Neural progenitor cell (in vitro differentiated cells): ENCODE measurements around the gene CCSER1. TPM values are rescaled to one million over a fixed set of nuclear protein-coding genes. Genes with fewer than 3 reads are reported as not detected.

Experiments
- DNase-seq: peaks from one replicate; pipeline ENCODE4 v3.0.0-alpha.2; 2016; ENCODE audit warnings: low spot score
- H2AFZ ChIP-seq: fragments of 200-600 bp; sonication (generic); replicated peaks from 2 replicates; pipeline ENCODE4 v1.6.1; 2016; ENCODE audit warnings: antibody characterized with exemption
- H3F3A ChIP-seq: fragments of 200-600 bp; sonication (generic); 2 replicates; pipeline ENCODE4 v1.6.1; 2016; ENCODE audit warnings: antibody characterized with exemption, low read depth
- H3K27ac ChIP-seq: fragments of 200-600 bp; sonication (generic); 2 replicates; pipeline ENCODE4 v1.5.1; 2016; ENCODE audit warnings: mild to moderate bottlenecking
- H3K27me3 ChIP-seq: fragments of 200-600 bp; sonication (generic); 2 replicates; pipeline ENCODE4 v1.6.1; 2016; ENCODE audit warnings: mild to moderate bottlenecking, moderate library complexity
- H3K36me3 ChIP-seq: fragments of 200-600 bp; sonication (generic); 2 replicates; pipeline ENCODE4 v1.5.1; 2016
- H3K4me1 ChIP-seq: fragments of 200-600 bp; sonication (generic); 2 replicates; pipeline ENCODE4 v1.6.1; 2016; ENCODE audit warnings: mixed run types
- H3K4me2 ChIP-seq: fragments of 200-600 bp; sonication (generic); 2 replicates; pipeline ENCODE4 v1.6.1; 2016
- H3K4me3 ChIP-seq: fragments of 200-600 bp; sonication (generic); 2 replicates; pipeline ENCODE4 v1.5.1; 2016
- H3K79me2 ChIP-seq: fragments of 200-600 bp; sonication (generic); 2 replicates; pipeline ENCODE4 v1.6.1; 2016; ENCODE audit warnings: low read depth
- H3K9ac ChIP-seq: fragments of 200-600 bp; sonication (generic); 2 replicates; pipeline ENCODE4 v1.6.1; 2016
- H3K9me3 ChIP-seq: fragments of 200-600 bp; sonication (generic); 2 replicates; pipeline ENCODE4 v1.5.1; 2016; ENCODE audit warnings: low read depth
- H4K20me1 ChIP-seq: fragments of 200-600 bp; sonication (generic); 2 replicates; pipeline ENCODE4 v1.6.1; 2016; ENCODE audit warnings: low read depth
- H3K27ac Mint-ChIP-seq: 3 replicates; pipeline ENCODE4 v1.8.0; 2021; ENCODE audit warnings: mixed read lengths
- H3K27me3 Mint-ChIP-seq: 2 replicates; pipeline ENCODE4 v1.8.0; 2022; ENCODE audit warnings: low read depth, mild to moderate bottlenecking, inconsistent platforms, moderate library complexity, mixed read lengths; ENCODE audit not compliant: insufficient read depth
- H3K36me3 Mint-ChIP-seq: 3 replicates; pipeline ENCODE4 v1.8.0; 2021; ENCODE audit warnings: mixed read lengths
- H3K4me1 Mint-ChIP-seq: 3 replicates; pipeline ENCODE4 v1.8.0; 2021; ENCODE audit warnings: mixed read lengths
- H3K4me3 Mint-ChIP-seq: 3 replicates; pipeline ENCODE4 v1.8.0; 2021; ENCODE audit warnings: mild to moderate bottlenecking, moderate library complexity, mixed read lengths
- H3K9me3 Mint-ChIP-seq: 3 replicates; pipeline ENCODE4 v1.8.0; 2020; ENCODE audit warnings: mixed read lengths
- EZH2 ChIP-seq: fragments of 200-600 bp; sonication (generic); IDR thresholded peaks from 2 replicates; pipeline ENCODE4 v1.6.1; 2017; ENCODE audit warnings: antibody characterized with exemption, mild to moderate bottlenecking, moderate library complexity
- EZH2phosphoT487 ChIP-seq: fragments of 200-600 bp; sonication (generic); IDR thresholded peaks from 2 replicates; pipeline ENCODE4 v1.6.1; 2017; ENCODE audit warnings: antibody characterized with exemption
- total RNA-seq: library from RNA; depleted of rRNA; stranded (reverse); fragments of >200 nt; gene quantifications from 2 replicates; pipeline ENCODE4 v1.2.3, GENCODE V29; 2015; ENCODE audit warnings: low replicate concordance
- TF ChIP-seq, protein P1 (sequence below): fragments of 200-600 bp; sonication (generic); IDR thresholded peaks from 2 replicates; pipeline ENCODE4 v1.5.1; 2017; ENCODE audit warnings: antibody characterized with exemption, mild to moderate bottlenecking

CCSER1 gene
- total RNA-seq, 1 donor from 2014 or later, result 0.77 TPM

DNA sequence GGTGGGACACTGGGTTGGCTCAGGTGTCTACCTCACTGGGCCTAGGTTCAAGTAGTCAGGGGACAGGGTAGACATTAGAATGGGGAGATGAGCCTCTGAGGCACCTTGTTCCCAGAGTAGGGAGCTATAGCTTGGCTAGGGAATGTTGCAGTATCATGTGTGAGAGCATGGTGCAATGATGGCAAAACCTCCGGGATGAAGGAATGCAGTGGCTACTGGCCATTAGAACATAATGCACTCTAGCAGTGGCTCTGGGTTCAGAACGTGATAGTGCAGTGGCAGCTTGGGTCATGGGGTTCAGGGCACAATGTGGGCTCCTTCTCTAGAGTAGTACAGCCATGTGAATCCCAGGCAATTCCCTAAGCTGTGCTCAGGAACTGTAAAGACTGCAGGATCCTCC lies 471.5 kb downstream of the CCSER1 start:
- no peaks in the 10 kb centered on the region for H3K36me3 Mint-ChIP-seq
- H3K27me3 Mint-ChIP-seq, result no peaks in the 10 kb centered on the region
- H3K4me1 Mint-ChIP-seq, result peaks cover 5% of the 10 kb centered on the region
- TF ChIP-seq EZH2, result no peak
- TF ChIP-seq, protein P1, sequence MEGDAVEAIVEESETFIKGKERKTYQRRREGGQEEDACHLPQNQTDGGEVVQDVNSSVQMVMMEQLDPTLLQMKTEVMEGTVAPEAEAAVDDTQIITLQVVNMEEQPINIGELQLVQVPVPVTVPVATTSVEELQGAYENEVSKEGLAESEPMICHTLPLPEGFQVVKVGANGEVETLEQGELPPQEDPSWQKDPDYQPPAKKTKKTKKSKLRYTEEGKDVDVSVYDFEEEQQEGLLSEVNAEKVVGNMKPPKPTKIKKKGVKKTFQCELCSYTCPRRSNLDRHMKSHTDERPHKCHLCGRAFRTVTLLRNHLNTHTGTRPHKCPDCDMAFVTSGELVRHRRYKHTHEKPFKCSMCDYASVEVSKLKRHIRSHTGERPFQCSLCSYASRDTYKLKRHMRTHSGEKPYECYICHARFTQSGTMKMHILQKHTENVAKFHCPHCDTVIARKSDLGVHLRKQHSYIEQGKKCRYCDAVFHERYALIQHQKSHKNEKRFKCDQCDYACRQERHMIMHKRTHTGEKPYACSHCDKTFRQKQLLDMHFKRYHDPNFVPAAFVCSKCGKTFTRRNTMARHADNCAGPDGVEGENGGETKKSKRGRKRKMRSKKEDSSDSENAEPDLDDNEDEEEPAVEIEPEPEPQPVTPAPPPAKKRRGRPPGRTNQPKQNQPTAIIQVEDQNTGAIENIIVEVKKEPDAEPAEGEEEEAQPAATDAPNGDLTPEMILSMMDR, result no peak
- TF ChIP-seq EZH2phosphoT487, result no peak
- no peak for DNase-seq
- Histone ChIP-seq H3K4me2 (no peak overlapping the region), H3K27me3 (no peaks in the 10 kb centered on the region), H3K27ac (no peak overlapping the region), H3K9ac (no peak overlapping the region), H3K4me3 (no peak overlapping the region), H3K79me2 (no peaks in the 10 kb centered on the region), H2AFZ (no peak overlapping the region), H3K9me3 (no peaks in the 10 kb centered on the region), H4K20me1 (no peaks in the 10 kb centered on the region), H3K4me1 (no peaks in the 10 kb centered on the region), H3F3A (no peaks in the 10 kb centered on the region), H3K36me3 (no peaks in the 10 kb centered on the region)
- H3K27ac Mint-ChIP-seq, result no peak overlapping the region
- H3K9me3 Mint-ChIP-seq, result peaks cover 1% of the 10 kb centered on the region
- H3K4me3 Mint-ChIP-seq, result no peak overlapping the region

DNA sequence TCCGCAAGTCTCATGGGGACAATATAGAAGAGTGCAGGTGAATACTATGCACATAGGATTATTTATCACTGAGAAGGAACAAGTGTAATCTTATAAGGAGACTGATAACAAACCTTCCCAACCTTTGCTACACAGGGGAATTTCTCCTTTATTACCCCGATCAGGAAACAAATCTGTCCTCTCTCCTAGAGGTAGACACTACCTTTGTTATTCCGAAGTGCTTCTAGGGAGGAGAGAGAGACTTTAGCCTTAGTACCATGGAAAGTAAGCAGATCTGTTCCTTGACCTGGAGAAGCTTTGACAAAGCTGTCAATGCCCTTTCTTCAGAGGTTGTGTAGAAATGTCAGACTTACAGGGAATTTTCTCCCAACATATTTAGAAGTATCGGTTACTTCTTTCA lies 475.5 kb downstream of the CCSER1 start:
- no peaks in the 10 kb centered on the region for H3K27me3 ChIP-seq
- H3K79me2 ChIP-seq, result no peaks in the 10 kb centered on the region
- H3K36me3 ChIP-seq, result no peaks in the 10 kb centered on the region
- H3K4me1 Mint-ChIP-seq, result peaks cover 5% of the 10 kb centered on the region
- H3K9me3 ChIP-seq, result no peaks in the 10 kb centered on the region
- H3K4me2 ChIP-seq, result no peak overlapping the region
- no peak overlapping the region for H3K27ac Mint-ChIP-seq
- no peaks in the 10 kb centered on the region for H3K27me3 Mint-ChIP-seq
- H2AFZ ChIP-seq, result no peak overlapping the region
- H3K9me3 Mint-ChIP-seq, result peaks cover 1% of the 10 kb centered on the region
- no peak overlapping the region for H3K4me3 ChIP-seq
- H3K27ac ChIP-seq, result no peak overlapping the region
- no peaks in the 10 kb centered on the region for H3K36me3 Mint-ChIP-seq
- no peaks in the 10 kb centered on the region for H3F3A ChIP-seq
- no peak overlapping the region for H3K9ac ChIP-seq
- H3K4me3 Mint-ChIP-seq, result no peak overlapping the region
- H4K20me1 ChIP-seq, result no peaks in the 10 kb centered on the region
- no peak for DNase-seq
- TF ChIP-seq EZH2, result no peak
- TF ChIP-seq, protein P1, result no peak
- TF ChIP-seq EZH2phosphoT487, result no peak
- H3K4me1 ChIP-seq, result no peaks in the 10 kb centered on the region

DNA sequence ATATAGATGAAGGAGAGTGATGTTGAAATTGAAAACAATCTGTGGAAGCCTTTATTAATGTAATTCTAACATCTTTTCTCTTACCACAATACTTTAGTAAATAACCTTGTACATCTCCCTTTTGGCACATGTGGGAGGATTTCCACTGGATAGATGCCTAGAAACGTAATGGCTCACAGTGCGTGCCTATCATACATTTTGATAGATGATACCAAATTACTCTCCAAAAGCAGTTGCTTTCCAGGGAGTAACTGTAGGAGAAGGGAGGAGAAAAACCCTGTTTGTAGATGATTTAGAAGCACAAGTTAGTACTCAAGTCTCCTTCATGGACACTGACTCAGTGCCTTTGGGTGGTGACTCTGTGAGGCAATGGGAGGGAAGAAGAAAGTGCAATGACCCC lies 476.3 kb downstream of the CCSER1 start:
- H3K27me3 ChIP-seq, result no peaks in the 10 kb centered on the region
- H3K9me3 ChIP-seq, result no peaks in the 10 kb centered on the region
- H2AFZ ChIP-seq, result no peak overlapping the region
- H3K9ac ChIP-seq, result no peak overlapping the region
- Mint-ChIP-seq H3K27ac (no peak overlapping the region), H3K9me3 (peaks cover 1% of the 10 kb centered on the region), H3K4me3 (no peak overlapping the region), H3K36me3 (no peaks in the 10 kb centered on the region), H3K27me3 (no peaks in the 10 kb centered on the region), H3K4me1 (peaks cover 5% of the 10 kb centered on the region)
- no peak overlapping the region for H3K27ac ChIP-seq
- H3K4me3 ChIP-seq, result no peak overlapping the region
- H3K4me2 ChIP-seq, result no peak overlapping the region
- no peaks in the 10 kb centered on the region for H3K4me1 ChIP-seq
- no peak for DNase-seq
- TF ChIP-seq EZH2, result no peak
- TF ChIP-seq, protein P1, result no peak
- no peak for TF ChIP-seq EZH2phosphoT487
- H3K79me2 ChIP-seq, result no peaks in the 10 kb centered on the region
- no peaks in the 10 kb centered on the region for H3K36me3 ChIP-seq
- no peaks in the 10 kb centered on the region for H4K20me1 ChIP-seq
- H3F3A ChIP-seq, result no peaks in the 10 kb centered on the region

DNA sequence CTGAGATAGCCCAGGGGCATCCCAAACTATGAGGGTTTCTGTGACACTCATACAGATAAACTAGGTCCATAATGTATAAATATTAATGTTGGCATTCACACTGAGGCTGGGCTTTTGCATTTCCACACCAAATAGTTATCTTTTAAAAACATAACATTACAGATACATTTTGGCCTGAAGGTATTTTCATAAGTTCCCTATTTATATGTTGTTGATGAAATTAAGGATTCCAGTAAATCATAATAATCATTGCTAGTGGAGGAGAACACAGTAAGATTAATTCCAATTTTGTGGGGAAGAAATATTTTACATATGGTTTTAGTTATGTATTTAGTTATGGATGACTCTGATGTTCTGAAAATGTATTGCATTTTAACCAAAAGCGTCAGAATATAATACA lies 479.6 kb downstream of the CCSER1 start:
- H3K4me1 ChIP-seq, result no peaks in the 10 kb centered on the region
- no peaks in the 10 kb centered on the region for H3K36me3 Mint-ChIP-seq
- TF ChIP-seq EZH2phosphoT487 (no peak), EZH2 (no peak)
- TF ChIP-seq, protein P1, result no peak
- no peak overlapping the region for H2AFZ ChIP-seq
- no peaks in the 10 kb centered on the region for H3K4me1 Mint-ChIP-seq
- DNase-seq, result no peak
- H3K9me3 Mint-ChIP-seq, result no peaks in the 10 kb centered on the region
- no peak overlapping the region for H3K9ac ChIP-seq
- no peaks in the 10 kb centered on the region for H3F3A ChIP-seq
- no peaks in the 10 kb centered on the region for H4K20me1 ChIP-seq
- no peak overlapping the region for H3K27ac Mint-ChIP-seq
- H3K4me2 ChIP-seq, result no peak overlapping the region
- H3K27me3 ChIP-seq, result no peaks in the 10 kb centered on the region
- no peaks in the 10 kb centered on the region for H3K79me2 ChIP-seq
- no peaks in the 10 kb centered on the region for H3K36me3 ChIP-seq
- H3K27ac ChIP-seq, result no peak overlapping the region
- no peaks in the 10 kb centered on the region for H3K9me3 ChIP-seq
- no peaks in the 10 kb centered on the region for H3K27me3 Mint-ChIP-seq
- no peak overlapping the region for H3K4me3 Mint-ChIP-seq
- no peak overlapping the region for H3K4me3 ChIP-seq
